ENCODE measurements around the gene SCNN1A. TPM values are rescaled to one million over a fixed set of nuclear protein-coding genes. Genes with fewer than 3 reads are reported as not detected.
A peak's percentile ranks its signal among the peaks of the same experiment; 100 is the strongest.

Gene SCNN1A
- total and polyA plus RNA-seq, 11 donors, result 0.11 to 3.9 (median 0.43) TPM; not detected in 4

DNA sequence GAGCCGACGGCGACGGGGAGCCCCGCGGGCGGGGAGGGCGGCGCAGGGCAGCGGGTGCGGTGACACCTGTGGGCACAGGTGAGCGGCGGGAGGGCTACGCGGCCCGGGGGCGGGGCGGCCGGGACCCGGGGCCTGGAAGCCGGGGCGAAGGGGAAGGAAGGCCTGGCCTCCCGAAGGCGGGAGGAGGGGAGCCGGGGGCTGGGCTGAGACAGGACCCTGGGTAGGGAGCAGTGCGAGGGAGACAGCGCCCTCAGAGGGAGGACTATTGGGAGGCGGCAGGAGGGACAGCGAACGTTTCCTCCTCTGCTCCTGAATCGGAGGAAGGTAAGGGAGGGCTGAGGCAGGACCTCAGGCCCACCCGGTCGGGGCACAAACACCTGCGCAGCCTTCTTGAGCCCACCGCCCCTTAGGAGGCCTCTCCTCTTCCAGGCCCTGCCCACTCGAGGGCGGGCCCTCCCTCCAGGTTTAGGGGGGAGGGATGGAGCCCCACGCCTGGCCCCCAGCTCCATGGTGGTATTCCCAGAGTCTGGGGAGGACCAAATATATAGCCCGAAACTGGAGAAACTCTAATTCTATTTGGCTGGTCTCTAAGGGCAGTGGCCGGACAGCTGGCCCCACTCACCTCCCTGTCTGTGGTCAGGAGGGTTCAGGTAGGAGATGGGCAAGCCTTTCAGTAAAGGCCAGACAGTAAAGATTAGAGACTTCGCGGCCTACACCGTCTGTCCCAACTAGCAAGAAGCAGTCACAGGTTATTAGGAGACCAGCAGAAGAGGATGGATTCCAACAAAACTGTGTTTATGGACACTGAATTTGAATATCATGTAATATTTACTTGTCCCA is 64.4 kb downstream of the SCNN1A start:
- Histone ChIP-seq H3K4me1 (peaks cover 0 to 32% (median 5%) of the 10 kb centered on the region in 12 donors), H3K27ac (no peak overlapping the region), H3K27me3 (peaks cover 7 to 20% (median 14%) of the 10 kb centered on the region in 9 donors), H3K36me3 (no peaks in the 10 kb centered on the region), H3K9me3 (no peaks in the 10 kb centered on the region), H3K4me3 (peak overlapping the region in 9 of 12 donors; percentile 7 to 38 (median 17))
- ATAC-seq (no peak), DNase-seq (no peak)
- WGBS, 4 donors, result 31 to 78% (median 40%) methylated on average over 11 to 43 of the region's 43 CpGs
- TF ChIP-seq, protein P1, sequence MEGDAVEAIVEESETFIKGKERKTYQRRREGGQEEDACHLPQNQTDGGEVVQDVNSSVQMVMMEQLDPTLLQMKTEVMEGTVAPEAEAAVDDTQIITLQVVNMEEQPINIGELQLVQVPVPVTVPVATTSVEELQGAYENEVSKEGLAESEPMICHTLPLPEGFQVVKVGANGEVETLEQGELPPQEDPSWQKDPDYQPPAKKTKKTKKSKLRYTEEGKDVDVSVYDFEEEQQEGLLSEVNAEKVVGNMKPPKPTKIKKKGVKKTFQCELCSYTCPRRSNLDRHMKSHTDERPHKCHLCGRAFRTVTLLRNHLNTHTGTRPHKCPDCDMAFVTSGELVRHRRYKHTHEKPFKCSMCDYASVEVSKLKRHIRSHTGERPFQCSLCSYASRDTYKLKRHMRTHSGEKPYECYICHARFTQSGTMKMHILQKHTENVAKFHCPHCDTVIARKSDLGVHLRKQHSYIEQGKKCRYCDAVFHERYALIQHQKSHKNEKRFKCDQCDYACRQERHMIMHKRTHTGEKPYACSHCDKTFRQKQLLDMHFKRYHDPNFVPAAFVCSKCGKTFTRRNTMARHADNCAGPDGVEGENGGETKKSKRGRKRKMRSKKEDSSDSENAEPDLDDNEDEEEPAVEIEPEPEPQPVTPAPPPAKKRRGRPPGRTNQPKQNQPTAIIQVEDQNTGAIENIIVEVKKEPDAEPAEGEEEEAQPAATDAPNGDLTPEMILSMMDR (IDR thresholded peaks at IDR 0.05), result no peak
- TF ChIP-seq POLR2A (IDR thresholded peaks at IDR 0.05), result no peak
- intact Hi-C loops (cut with DNase I), result no loop called here

DNA sequence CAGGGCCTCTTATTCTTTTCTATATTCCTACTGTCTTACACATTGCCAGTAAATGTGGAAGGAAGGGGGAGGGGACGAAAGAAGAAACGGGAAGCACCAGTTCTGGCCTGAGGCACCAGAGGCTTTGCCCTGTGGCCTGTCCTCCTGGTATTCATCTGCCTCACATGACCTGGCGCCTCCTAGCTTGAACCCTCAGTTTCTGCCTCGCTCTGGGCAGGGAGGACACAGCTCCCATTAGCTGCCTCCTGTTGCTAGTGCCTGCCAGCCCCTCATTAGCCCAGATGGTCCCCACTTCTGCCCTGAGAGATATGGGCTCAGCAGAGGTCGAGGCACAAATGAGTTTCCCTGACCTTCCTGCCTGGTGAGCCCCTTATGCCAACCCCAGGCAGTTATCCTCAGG is 67.8 kb downstream of the SCNN1A start:
- H3K27ac ChIP-seq, result peak overlapping the region in 1 of 12 donors; percentile 63
- H3K27me3 ChIP-seq, result peaks cover 7 to 20% (median 14%) of the 10 kb centered on the region in 9 donors
- DNase-seq (no peak), ATAC-seq (peak in 3 of 4 donors; percentile 22 to 55 (median 31))
- no peaks in the 10 kb centered on the region for H3K9me3 ChIP-seq
- H3K4me1 ChIP-seq, result peaks cover 0 to 32% (median 5%) of the 10 kb centered on the region in 12 donors
- no peak overlapping the region for H3K4me3 ChIP-seq
- H3K36me3 ChIP-seq, result no peaks in the 10 kb centered on the region
- intact Hi-C loops (cut with DNase I), result no loop called here
- TF ChIP-seq, protein P1 (IDR thresholded peaks at IDR 0.05), result no peak
- no peak for TF ChIP-seq POLR2A (IDR thresholded peaks at IDR 0.05)
- 76 to 82% (median 80%) methylated on average over 5 of the region's 5 CpGs for WGBS, 4 donors

DNA sequence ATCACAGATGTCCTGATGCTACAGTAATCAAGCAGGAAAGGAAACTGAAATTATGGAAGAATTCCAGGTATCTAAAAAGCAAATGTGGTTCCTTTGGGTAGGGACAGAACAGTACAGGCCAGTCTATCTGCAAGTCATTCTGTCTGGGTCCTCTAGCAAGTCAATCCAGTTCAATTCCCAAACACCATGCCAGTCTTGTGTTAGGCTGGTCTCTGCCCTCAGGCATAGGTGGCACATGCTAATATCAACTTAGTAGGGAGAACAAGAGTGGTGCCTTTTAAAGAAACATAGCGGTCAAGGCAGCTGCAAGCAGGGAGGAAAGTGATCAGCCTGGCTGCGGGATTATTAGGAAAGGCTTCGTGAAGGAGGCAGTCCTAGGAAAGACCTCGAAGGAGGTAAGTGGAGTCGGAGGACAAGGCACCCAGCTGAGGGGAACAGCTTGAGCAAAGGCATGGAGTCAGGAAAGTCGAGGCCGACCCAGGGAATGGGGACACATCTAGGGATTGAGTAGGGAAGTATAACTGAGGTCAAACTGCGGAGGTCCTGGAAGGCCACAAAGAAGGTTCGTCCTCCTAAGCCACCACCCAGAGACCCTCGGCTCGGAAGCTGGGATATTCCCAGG is 68.7 kb downstream of the SCNN1A start:
- TF ChIP-seq, protein P1 (IDR thresholded peaks at IDR 0.05), result no peak
- TF ChIP-seq POLR2A (IDR thresholded peaks at IDR 0.05), result no peak
- no peaks in the 10 kb centered on the region for H3K36me3 ChIP-seq
- ATAC-seq (no peak), DNase-seq (no peak)
- peaks cover 7 to 20% (median 14%) of the 10 kb centered on the region in 9 donors for H3K27me3 ChIP-seq
- no peak overlapping the region for H3K4me3 ChIP-seq
- WGBS, 4 donors, result 92 to 96% (median 93%) methylated on average over 11 of the region's 11 CpGs
- peak overlapping the region in 2 of 12 donors; percentile 43 to 63 for H3K27ac ChIP-seq
- peaks cover 0 to 32% (median 5%) of the 10 kb centered on the region in 12 donors for H3K4me1 ChIP-seq
- no peaks in the 10 kb centered on the region for H3K9me3 ChIP-seq
- intact Hi-C loops (cut with DNase I), result no loop called here

DNA sequence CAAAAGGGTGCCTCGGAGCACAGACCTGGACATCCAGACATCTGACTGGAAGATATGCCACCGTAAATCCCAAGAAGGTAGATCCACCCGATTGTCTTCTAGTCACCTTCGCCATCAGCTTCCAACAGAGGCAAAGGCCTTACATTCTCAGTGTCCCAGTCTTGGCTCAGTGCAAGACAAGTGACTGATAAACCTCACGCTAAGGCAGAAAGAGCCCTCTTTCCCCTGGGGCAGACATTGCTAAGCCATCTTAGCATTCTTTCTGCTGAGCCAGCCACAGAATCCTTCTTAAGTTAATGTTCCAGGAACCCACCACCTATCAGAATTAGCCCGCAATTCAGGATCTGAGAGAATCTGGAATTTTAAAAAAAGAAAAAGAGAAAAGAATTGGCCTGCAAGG is 69.2 kb downstream of the SCNN1A start:
- no peak for DNase-seq
- TF ChIP-seq, protein P1 (IDR thresholded peaks at IDR 0.05), result no peak
- no peak for TF ChIP-seq POLR2A (IDR thresholded peaks at IDR 0.05)
- intact Hi-C loops (cut with DNase I), result no loop called here
- Histone ChIP-seq H3K4me1 (peaks cover 0 to 32% (median 5%) of the 10 kb centered on the region in 12 donors), H3K9me3 (no peaks in the 10 kb centered on the region), H3K27ac (no peak overlapping the region), H3K27me3 (peaks cover 4 to 16% (median 12%) of the 10 kb centered on the region in 9 donors), H3K4me3 (no peak overlapping the region), H3K36me3 (no peaks in the 10 kb centered on the region)
- 79 to 84% (median 83%) methylated on average over 6 of the region's 6 CpGs for WGBS, 4 donors
- ATAC-seq, result no peak

All from heart left ventricle (tissue), 16 donors.